Endothelial cell of umbilical vein (primary cell): ENCODE results near the gene USP36. TPM values are rescaled to one million over a fixed set of nuclear protein-coding genes. Genes with fewer than 3 reads are reported as not detected.

Experiments
- BruUV-seq: library from RNA; stranded (reverse); fragments of 400-500 nt; replicated peaks from 2 replicates; lab custom pipeline; 2021; lab: Mats Ljungman, UMichigan
- CTCF ChIA-PET: fragments of 300-600, 350-600 bp; sonication (Branson Sonifier 250); formaldehyde crosslinking; loops from one replicate; lab custom pipeline; 2021; ENCODE audit warnings: antibody characterized with exemption, inconsistent platforms; lab: Charles Lee
- POLR2A ChIA-PET: fragments of 300-600, 350-600 bp; sonication (Branson Sonifier 250); formaldehyde crosslinking; loops from one replicate; lab custom pipeline; 2021; ENCODE audit warnings: antibody characterized with exemption, inconsistent platforms; lab: Charles Lee
- DNase-seq: peaks from one replicate; pipeline ENCODE4 v3.0.0-alpha.2; 2011; ENCODE audit warnings: low read depth, low spot score
- FAIRE-seq: peaks from 2 replicates; lab custom pipeline; 2011; peaks lifted over from hg19 to GRCh38; lab: Jason Lieb, UNC
- H2AFZ ChIP-seq: 2 replicates; pipeline ENCODE4 v1.6.0; 2012; ENCODE audit warnings: low read depth, low read length, control low read depth, inconsistent platforms
- H3K27ac ChIP-seq: 2 replicates; pipeline ENCODE4 v1.5.1; 2011; ENCODE audit warnings: low read depth, mild to moderate bottlenecking, control low read depth, low read length, moderate library complexity; ENCODE audit not compliant: insufficient read depth
- H3K27me3 ChIP-seq, 2 experiments: 2 replicates each; pipeline versions ENCODE4 v1.6.0 to v1.6.1; 2011; ENCODE audit warnings: low read length in 2 of 2, mixed read lengths in 1 of 2; ENCODE audit not compliant: control insufficient read depth in 2 of 2, insufficient read depth in 2 of 2
- H3K36me3 ChIP-seq, 2 experiments: 2 replicates in 1 of 2; 3 replicates in 1 of 2; pipeline ENCODE4 v1.5.1; 2011; ENCODE audit warnings: low read length in 2 of 2, mild to moderate bottlenecking in 1 of 2, moderate library complexity in 1 of 2; ENCODE audit not compliant: control insufficient read depth in 2 of 2, insufficient read depth in 2 of 2; ENCODE audit errors: extremely low read depth in 1 of 2
- H3K4me1 ChIP-seq: 3 replicates; pipeline ENCODE4 v1.5.1; 2011; ENCODE audit warnings: mild to moderate bottlenecking, low read length; ENCODE audit not compliant: control insufficient read depth, insufficient read depth; ENCODE audit errors: extremely low read depth
- H3K4me2 ChIP-seq: 2 replicates; pipeline ENCODE4 v1.6.1; 2011; ENCODE audit warnings: low read length, control low read depth, mixed read lengths; ENCODE audit not compliant: insufficient read depth
- H3K4me3 ChIP-seq, 3 experiments: fragments of 200-600 bp in 1 of 3; sonication (generic), shearing (Covaris generic) in 1 of 3; replicated peaks in 1 of 3; 2 replicates each; pipeline ENCODE4 v1.5.1; 2011 to 2016; ENCODE audit warnings: control low read depth in 3 of 3, low read length in 3 of 3, mild to moderate bottlenecking in 2 of 3, inconsistent platforms in 1 of 3, low read depth in 1 of 3, moderate library complexity in 1 of 3; ENCODE audit not compliant: insufficient read depth in 1 of 3
- H3K79me2 ChIP-seq: 2 replicates; pipeline ENCODE4 v1.6.0; 2012; ENCODE audit warnings: low read length, inconsistent platforms; ENCODE audit not compliant: control insufficient read depth, insufficient read depth
- H3K9ac ChIP-seq: replicated peaks from 2 replicates; pipeline ENCODE3; 2011; ENCODE audit warnings: low read length, control low read depth; ENCODE audit not compliant: insufficient read depth; ENCODE audit errors: extremely low read depth
- H3K9me1 ChIP-seq: replicated peaks from 3 replicates; pipeline ENCODE4 v1.6.0; 2011; ENCODE audit warnings: mild to moderate bottlenecking, low read length; ENCODE audit not compliant: control insufficient read depth, insufficient read depth; ENCODE audit errors: extremely low read depth
- H3K9me3 ChIP-seq: replicated peaks from 2 replicates; pipeline ENCODE4 v1.5.1; 2012; ENCODE audit warnings: low read length, inconsistent platforms; ENCODE audit not compliant: control insufficient read depth, insufficient read depth
- H4K20me1 ChIP-seq: replicated peaks from 2 replicates; pipeline ENCODE3; 2011; ENCODE audit warnings: mild to moderate bottlenecking, low read length; ENCODE audit not compliant: control insufficient read depth, insufficient read depth; ENCODE audit errors: extremely low read depth
- EZH2 ChIP-seq: IDR thresholded peaks from 2 replicates; pipeline ENCODE4 v1.6.1; 2012; ENCODE audit warnings: borderline replicate concordance, low read depth, mild to moderate bottlenecking, moderate library complexity, low read length, inconsistent platforms; ENCODE audit not compliant: severe bottlenecking
- FOS ChIP-seq: IDR thresholded peaks from 2 replicates; pipeline ENCODE4 v1.6.1; 2011; ENCODE audit warnings: mild to moderate bottlenecking, low read length, moderate library complexity, borderline replicate concordance; ENCODE audit not compliant: insufficient read depth
- GATA2 ChIP-seq: IDR thresholded peaks from 2 replicates; pipeline ENCODE4 v1.7.0; 2011; ENCODE audit warnings: low read depth, mild to moderate bottlenecking, moderate library complexity, mixed read lengths, low read length; ENCODE audit not compliant: insufficient read length, insufficient read depth
- JUN ChIP-seq: IDR thresholded peaks from 2 replicates; pipeline ENCODE4 v1.6.1; 2011; ENCODE audit warnings: borderline replicate concordance, low read depth; ENCODE audit not compliant: insufficient read length, insufficient read depth
- MAX ChIP-seq: IDR thresholded peaks from 2 replicates; pipeline ENCODE4 v1.6.1; 2011; ENCODE audit not compliant: insufficient read depth, insufficient read length
- MYC ChIP-seq: IDR thresholded peaks from one replicate; pipeline ENCODE4 v1.6.1; 2011; ENCODE audit warnings: mild to moderate bottlenecking, low read depth, low read length
- POLR2A ChIP-seq: IDR thresholded peaks from 2 replicates; pipeline ENCODE4 v1.6.1; 2012; ENCODE audit warnings: low read depth, mild to moderate bottlenecking, control low read depth, low read length
- POLR2AphosphoS5 ChIP-seq: IDR thresholded peaks from 2 replicates; pipeline ENCODE4 v1.6.1; 2012; ENCODE audit warnings: low read depth, mild to moderate bottlenecking, control low read depth, low read length, moderate library complexity; ENCODE audit not compliant: insufficient read depth
- dilution Hi-C: fragments of 300-500 bp; cut with MboI; formaldehyde crosslinking; loops from one replicate; pipeline ENCODE4 v1.15.0; 2019; ENCODE audit warnings: low sequenced_read_pairs; ENCODE audit not compliant: extremely low pct_ligation_motif_present
- intact Hi-C: fragments of 100-400 bp; cut with micrococcal nuclease; formaldehyde crosslinking; loops from one replicate; pipeline ENCODE4 v1.10.0; 2022
- polyA plus RNA-seq, 4 experiments: library from polyadenylated mRNA; depleted of rRNA in 3 of 4; stranded (reverse) in 3 of 4; unstranded in 1 of 4; fragments of >200 nt; gene quantifications; 2 replicates each; pipeline versions ENCODE4 v1.2.1 to v1.2.3, GENCODE V29; 2011 to 2012; ENCODE audit warnings: missing spikeins in 1 of 4
- total RNA-seq: library from RNA; stranded (reverse); gene quantifications from 2 replicates; pipeline ENCODE4 v1.2.3, GENCODE V29; 2021
- TF ChIP-seq, protein P1 (sequence below), 2 donors: IDR thresholded peaks; 1 replicate in 1 of 2; 2 replicates in 1 of 2; pipeline ENCODE4 v1.5.1; 2011; ENCODE audit warnings: low read length in 2 of 2, mild to moderate bottlenecking in 2 of 2, moderate library complexity in 2 of 2, control low read depth in 1 of 2, inconsistent platforms in 1 of 2, low read depth in 1 of 2; ENCODE audit not compliant: insufficient read depth in 1 of 2; ENCODE audit errors: extremely low read depth in 1 of 2

Gene USP36
- total and polyA plus RNA-seq, 2 donors (not counting 3 experiments of a cell fraction or from before 2014, with no cell fraction given), result 29.8 to 46.6 TPM

GRCh38 chr17:78793968-78794367, 46.6 kb downstream of the USP36 start:
- Histone ChIP-seq H3K79me2 (no peaks in the 10 kb centered on the region), H3K27ac (no peak overlapping the region), H3K4me1 (peaks cover 8% of the 10 kb centered on the region), H3K27me3 (no peaks in the 10 kb centered on the region), H3K4me2 (no peak overlapping the region), H3K9ac (no peak overlapping the region), H3K9me1 (no peaks in the 10 kb centered on the region), H3K9me3 (no peaks in the 10 kb centered on the region), H4K20me1 (no peaks in the 10 kb centered on the region), H3K4me3 (no peak overlapping the region), H3K36me3 (peaks cover 6 to 30% of the 10 kb centered on the region in 2 experiments), H2AFZ (no peak overlapping the region)
- no TSS peak for BruUV-seq
- ChIA-PET POLR2A (no interaction called here), CTCF (interaction anchor here (1.5 kb wide), 1 partner anchor 9 kb away, joined by 4 read pairs; no protein-coding TSS in a partner anchor)
- DNase-seq (no peak), FAIRE-seq (no peak)
- dilution Hi-C loops, result no loop called here
- TF ChIP-seq JUN (no peak), POLR2A (no peak), MAX (no peak), MYC (no peak), EZH2 (no peak), FOS (no peak), GATA2 (no peak), POLR2AphosphoS5 (no peak)
- TF ChIP-seq, protein P1, sequence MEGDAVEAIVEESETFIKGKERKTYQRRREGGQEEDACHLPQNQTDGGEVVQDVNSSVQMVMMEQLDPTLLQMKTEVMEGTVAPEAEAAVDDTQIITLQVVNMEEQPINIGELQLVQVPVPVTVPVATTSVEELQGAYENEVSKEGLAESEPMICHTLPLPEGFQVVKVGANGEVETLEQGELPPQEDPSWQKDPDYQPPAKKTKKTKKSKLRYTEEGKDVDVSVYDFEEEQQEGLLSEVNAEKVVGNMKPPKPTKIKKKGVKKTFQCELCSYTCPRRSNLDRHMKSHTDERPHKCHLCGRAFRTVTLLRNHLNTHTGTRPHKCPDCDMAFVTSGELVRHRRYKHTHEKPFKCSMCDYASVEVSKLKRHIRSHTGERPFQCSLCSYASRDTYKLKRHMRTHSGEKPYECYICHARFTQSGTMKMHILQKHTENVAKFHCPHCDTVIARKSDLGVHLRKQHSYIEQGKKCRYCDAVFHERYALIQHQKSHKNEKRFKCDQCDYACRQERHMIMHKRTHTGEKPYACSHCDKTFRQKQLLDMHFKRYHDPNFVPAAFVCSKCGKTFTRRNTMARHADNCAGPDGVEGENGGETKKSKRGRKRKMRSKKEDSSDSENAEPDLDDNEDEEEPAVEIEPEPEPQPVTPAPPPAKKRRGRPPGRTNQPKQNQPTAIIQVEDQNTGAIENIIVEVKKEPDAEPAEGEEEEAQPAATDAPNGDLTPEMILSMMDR (IDR thresholded peaks at IDR 0.05; ENCODE audit: extremely low read depth in 1 of 2, insufficient read depth in 1 of 2, low read depth in 1 of 2, low read length in 2 of 2), result no peak
- intact Hi-C loops, result no loop called here
